HG02610 (cell line): ENCODE data around the gene PRMT7.

Source experiments
- ATAC-seq: cut with Tn5 transposase; IDR thresholded peaks from one replicate; pipeline ENCODE4 v1.9.1; 2021; ENCODE audit warnings: mild to moderate bottlenecking, moderate library complexity; ENCODE audit not compliant: unreplicated experiment

The PRMT7 gene

GRCh38 chr16:68310774-68311511 lies at the start of gene PRMT7, which contains the start of gene SLC7A6OS:
PRMT7 (plus strand) TSS chr16:68311019; CDS start chr16:68315980, 4,961 bp downstream.
SLC7A6OS (minus strand) TSS chr16:68310946; CDS start chr16:68310926, 20 bp downstream.
- peak; percentile 96 for ATAC-seq

- ATAC-seq = peak; percentile 2
Observed at GRCh38 chr16:68263559-68264127, 47.2 kb upstream of the PRMT7 start.

GRCh38 chr16:68264128-68265077 lies 46.4 kb upstream of the PRMT7 start, which contains the start of gene SLC7A6:
SLC7A6 (plus strand) TSS chr16:68264526; CDS start chr16:68274727, 10,201 bp downstream.
- peak; percentile 70 for ATAC-seq

GRCh38 chr16:68265078-68265920 lies 45.5 kb upstream of the PRMT7 start:
- no peak for ATAC-seq

GRCh38 chr16:68267612-68268405 lies 43.0 kb upstream of the PRMT7 start:
- ATAC-seq = no peak

- no peak for ATAC-seq
Observed at GRCh38 chr16:68269793-68270192, 41.0 kb upstream of the PRMT7 start.

GRCh38 chr16:68270353-68270752 lies 40.5 kb upstream of the PRMT7 start:
- ATAC-seq = no peak

GRCh38 chr16:68272507-68273209 lies 38.2 kb upstream of the PRMT7 start:
- ATAC-seq = no peak

GRCh38 chr16:68273459-68273858 lies 37.4 kb upstream of the PRMT7 start:
- ATAC-seq = no peak

- no peak for ATAC-seq
Observed at GRCh38 chr16:68273896-68274295, 36.9 kb upstream of the PRMT7 start.

GRCh38 chr16:68274441-68274840 lies 36.4 kb upstream of the PRMT7 start:
- ATAC-seq = no peak

GRCh38 chr16:68275611-68276191 lies 35.1 kb upstream of the PRMT7 start:
- peak; percentile 87 for ATAC-seq

GRCh38 chr16:68276223-68276622 lies 34.6 kb upstream of the PRMT7 start:
- ATAC-seq = no peak

GRCh38 chr16:68279726-68280558 lies 30.9 kb upstream of the PRMT7 start:
- no peak for ATAC-seq

GRCh38 chr16:68281368-68282063 lies 29.3 kb upstream of the PRMT7 start:
- no peak for ATAC-seq

- no peak for ATAC-seq
Observed at GRCh38 chr16:68282064-68282452, 28.8 kb upstream of the PRMT7 start.

GRCh38 chr16:68283346-68283745 lies 27.5 kb upstream of the PRMT7 start:
- no peak for ATAC-seq
